ENCODE measurements around the gene BSND.

DNA sequence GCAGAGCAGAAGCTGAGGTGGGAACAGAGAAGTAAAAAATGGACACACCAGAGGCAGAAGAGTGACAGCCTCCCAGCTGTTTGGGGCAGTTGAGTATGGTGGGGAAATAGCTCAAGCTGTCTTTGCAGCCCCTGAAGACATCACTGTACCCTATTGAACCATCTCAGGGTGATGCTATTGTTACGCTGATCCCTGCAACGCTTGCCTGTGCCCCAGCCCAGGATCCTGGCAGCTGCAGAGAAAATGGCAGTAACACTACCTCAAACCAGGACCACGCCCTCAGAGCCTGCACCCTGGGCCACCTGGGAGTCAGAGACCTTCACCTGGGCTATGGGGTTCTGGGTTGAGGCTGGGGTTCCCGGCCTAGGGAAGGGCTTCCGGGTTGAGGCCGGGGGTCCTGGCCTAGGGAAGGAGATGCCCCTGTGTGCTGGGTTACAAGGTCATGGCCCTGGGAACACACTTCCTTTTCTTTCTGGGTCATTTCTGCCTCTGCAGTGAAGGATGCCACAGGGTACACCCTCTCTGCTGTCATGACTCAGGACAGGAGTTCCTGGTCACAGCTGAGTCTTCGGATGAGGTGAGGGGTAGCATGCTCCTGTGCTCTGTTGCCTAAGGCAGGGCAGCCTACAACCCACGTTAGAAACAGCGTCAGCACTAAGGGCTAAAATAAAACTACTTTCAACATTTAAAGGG lies 11.6 kb downstream of the BSND start:
- TF ChIP-seq, protein P1, sequence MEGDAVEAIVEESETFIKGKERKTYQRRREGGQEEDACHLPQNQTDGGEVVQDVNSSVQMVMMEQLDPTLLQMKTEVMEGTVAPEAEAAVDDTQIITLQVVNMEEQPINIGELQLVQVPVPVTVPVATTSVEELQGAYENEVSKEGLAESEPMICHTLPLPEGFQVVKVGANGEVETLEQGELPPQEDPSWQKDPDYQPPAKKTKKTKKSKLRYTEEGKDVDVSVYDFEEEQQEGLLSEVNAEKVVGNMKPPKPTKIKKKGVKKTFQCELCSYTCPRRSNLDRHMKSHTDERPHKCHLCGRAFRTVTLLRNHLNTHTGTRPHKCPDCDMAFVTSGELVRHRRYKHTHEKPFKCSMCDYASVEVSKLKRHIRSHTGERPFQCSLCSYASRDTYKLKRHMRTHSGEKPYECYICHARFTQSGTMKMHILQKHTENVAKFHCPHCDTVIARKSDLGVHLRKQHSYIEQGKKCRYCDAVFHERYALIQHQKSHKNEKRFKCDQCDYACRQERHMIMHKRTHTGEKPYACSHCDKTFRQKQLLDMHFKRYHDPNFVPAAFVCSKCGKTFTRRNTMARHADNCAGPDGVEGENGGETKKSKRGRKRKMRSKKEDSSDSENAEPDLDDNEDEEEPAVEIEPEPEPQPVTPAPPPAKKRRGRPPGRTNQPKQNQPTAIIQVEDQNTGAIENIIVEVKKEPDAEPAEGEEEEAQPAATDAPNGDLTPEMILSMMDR (IDR thresholded peaks at IDR 0.05): no peak
- no peak for TF ChIP-seq POLR2A (IDR thresholded peaks at IDR 0.05)

Measured in esophagus squamous epithelium (tissue), 4 donors.